GM19467 (cell line): ENCODE results near the gene AEBP1.
"Not testable (repeated sequence)": the region's sequence is repeated elsewhere in the genome, so short reads cannot be mapped to it uniquely, and the experiment has no call there.

Experiments used
- ATAC-seq: cut with Tn5 transposase; IDR thresholded peaks from one replicate; pipeline ENCODE4 v1.9.1; 2021; ENCODE audit warnings: mild to moderate bottlenecking, moderate library complexity; ENCODE audit not compliant: unreplicated experiment

The AEBP1 gene

DNA sequence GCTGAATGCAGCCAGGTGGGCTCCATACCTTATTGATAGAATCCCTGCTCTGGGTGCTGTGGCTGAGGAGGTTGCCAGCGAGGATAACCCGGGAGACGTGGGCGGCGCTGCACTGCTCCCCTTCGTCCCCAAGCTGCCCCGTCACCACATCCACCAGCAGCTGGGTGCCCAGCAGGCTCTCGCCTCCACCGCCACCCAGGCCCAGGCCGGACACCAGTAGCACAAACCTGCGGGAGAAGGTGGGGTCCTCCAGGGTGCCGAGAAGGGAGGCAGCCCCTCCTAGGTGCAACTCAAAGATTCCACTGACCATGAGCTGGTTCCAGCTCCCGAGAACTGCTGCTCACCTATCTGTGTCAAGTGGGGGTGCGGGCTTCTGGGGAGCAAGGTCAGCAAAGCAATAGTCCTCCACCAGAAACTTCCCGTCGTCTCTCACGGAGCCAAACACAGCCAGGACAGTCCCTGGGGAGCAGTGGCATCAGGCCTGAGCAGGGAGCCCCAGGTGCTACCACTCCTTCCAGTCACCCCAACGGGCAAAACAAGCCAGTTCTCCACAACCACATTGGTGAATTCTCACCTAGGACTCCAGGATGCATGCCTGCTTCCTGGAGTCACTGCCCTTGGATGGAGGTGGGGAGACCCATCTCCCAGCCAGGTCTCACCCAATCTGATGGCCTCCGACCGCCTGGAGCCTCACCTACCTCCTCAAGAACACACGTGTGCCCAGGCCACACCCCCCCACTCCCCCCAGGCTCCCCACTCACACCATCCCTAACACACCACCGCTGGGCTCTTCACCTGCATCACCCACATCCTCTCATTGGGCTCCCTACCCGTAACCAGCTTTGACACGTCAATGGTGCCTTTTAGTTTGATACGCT, 12.9 kb downstream of the AEBP1 start:
- no peak for ATAC-seq

DNA sequence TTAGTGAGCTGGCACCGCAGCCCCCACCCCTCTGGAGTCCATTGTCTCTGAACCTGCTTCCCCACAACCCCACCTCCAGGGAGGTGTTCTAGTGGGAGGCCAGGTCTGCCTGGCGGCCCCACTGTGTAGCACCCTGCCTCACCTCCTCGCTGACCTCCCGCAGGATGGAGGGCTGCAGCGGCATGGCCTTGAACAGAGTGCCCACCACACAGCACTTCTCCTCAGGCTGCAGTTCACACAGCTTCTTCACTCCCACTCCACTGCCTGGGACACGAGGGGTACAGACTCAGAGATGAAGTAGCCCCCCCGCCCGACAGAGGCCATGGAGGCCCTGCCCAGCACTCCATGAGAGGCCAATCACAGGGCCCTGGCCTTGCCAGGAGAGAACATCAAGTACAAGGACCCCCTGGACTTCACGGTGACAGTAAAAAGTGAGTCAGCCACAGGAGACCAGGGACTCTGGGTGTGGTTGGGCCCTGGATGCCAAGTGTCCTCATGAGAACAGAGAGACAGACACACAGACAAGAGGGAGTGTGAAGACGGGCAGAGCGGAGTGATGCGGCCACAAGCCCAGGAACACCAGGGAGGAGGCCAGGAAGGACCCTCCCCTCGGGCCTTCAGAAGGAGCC, 13.8 kb downstream of the AEBP1 start:
- no peak for ATAC-seq

DNA sequence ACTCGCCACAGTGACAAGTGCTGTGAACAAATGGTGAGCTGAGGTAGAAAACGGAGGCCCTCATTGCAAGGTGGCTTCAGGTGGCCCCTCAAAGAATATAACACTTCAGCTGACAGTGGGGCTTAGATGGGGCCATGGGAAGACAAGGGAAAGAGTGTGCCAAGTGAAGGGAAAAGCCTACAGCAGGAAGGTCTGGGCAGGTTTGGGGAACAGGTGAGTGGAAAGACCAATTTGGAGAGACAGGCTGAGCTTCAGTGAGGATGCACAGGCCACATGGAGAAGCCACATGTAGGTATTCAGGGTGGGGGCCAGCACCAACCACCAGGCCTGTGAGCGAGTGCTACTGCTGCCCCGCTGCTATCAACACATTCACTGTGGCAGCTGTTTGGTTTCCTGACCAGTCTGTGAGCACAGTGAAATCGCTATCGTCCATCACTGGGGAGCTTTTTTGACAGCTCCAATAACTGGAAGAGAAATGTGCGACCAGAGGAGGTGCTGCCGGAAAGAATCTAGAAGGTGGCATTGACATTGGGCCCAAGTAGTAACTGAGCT, 15.8 kb downstream of the AEBP1 start:
- no peak for ATAC-seq

GRCh38 chr7:44120395-44120794, 16.2 kb downstream of the AEBP1 start:
- no peak for ATAC-seq

- ATAC-seq = no peak
Observed at GRCh38 chr7:44121761-44122420, 17.7 kb downstream of the AEBP1 start.

DNA sequence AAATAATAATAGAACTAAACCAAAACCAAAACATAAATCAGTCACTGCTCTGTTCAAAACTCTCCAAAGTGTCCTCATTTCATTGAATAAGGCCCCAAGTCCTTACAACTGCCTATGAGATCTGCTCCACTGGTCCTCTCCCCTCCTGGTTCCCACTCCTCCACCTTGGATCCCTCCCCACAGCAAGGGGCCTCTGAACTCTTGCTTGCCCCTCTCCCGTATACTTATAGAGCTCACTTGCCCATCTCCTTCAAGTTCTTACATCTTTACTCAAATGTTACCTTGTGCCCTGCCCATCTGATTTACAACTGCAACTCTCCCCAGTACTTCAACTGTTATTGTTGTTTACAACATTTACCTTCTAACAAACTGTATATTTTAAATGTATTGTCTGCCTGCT, 18.4 kb downstream of the AEBP1 start:
- ATAC-seq = no peak

DNA sequence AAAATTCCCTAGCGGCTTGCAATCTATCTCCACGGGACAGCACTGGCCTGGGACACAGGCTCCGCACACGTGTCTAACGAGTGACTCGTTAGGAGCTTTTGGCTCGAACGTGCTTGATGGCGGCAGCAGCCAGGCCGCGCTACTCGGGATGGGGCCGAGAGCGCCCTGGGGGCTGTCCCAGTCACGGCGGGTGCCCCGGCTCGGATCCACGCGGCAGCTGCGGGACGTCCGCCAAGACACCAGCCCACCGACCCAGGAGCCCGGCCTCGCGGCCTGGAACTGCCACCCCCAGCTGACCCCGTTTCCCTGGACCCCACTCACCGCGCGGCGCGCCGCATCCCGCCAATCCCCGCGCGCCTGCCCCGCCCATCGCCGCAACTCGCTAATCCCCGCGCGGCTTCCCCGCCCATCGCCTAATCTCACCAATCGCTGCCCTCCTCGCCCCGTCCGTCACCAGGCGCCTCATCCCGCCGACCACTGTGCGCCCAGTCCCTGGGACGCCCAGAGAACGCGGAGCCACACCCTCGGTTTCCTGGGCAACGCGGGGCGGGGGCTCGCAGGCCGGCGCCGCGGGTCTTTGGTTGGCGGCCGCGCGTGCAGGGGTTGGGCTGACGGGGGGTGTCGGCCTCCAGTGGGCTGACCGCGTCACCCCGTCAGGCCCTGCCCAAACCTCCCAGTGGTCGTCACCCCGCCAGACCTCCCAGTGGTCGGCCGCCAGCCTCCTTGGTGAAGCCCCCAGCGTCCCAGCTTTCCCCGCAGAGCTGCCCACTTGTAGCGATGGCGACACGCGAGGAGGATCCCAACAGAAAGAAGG, 19.3 kb downstream of the AEBP1 start, which contains the start of gene POLD2:
Gene POLD2, minus strand, starts transcription at position 359 of the 814 bp plus-strand sequence. CDS start 1,495 bp downstream, outside the sequence.
- peak; percentile 96 for ATAC-seq

- no peak for ATAC-seq
Observed at GRCh38 chr7:44124822-44125202, 20.7 kb downstream of the AEBP1 start.

DNA sequence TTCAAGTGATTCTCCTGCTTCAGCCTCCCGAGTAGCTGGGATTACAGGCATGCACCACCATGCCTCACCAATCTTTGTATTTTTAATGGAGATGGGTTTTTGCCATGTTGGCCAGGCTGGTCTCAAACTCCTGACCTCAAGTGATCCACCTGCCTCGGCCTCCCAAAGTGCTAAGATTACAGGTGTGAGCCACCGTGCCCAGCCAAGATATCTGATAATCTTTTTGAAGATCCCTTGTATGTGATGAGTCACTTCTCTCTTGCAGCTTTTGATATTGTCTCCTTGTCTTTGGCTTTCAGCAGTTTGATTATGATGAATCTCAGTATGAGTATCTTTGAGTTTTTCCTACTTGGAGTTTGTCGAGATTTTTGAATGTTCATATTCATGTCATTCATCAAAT, 22.4 kb downstream of the AEBP1 start:
- ATAC-seq = not testable (repeated sequence)

- no peak for ATAC-seq
Observed at GRCh38 chr7:44127161-44127560, 23.0 kb downstream of the AEBP1 start.

GRCh38 chr7:44128721-44129582, 24.8 kb downstream of the AEBP1 start:
- ATAC-seq = no peak

- no peak for ATAC-seq
Observed at GRCh38 chr7:44131173-44132029, 27.3 kb downstream of the AEBP1 start.

DNA sequence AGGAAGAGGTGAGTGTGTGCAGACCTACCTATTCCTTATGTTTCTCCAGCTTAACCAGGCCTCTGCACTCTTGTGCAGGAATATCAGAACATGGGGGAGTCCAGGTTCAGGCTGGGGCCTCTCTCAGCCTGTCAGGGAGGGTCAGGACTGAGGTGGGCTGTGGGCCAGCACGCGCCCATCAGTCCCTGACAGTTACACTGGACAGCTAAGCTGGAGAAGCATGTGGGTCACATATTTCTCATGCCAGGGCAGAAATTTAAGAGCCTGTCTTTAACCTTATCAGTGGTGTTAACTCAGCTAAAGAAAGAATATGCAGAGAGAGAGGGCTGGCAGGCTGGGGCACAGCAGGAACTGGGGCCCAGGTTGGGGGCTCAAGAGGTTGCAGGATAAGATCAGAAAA, 27.9 kb downstream of the AEBP1 start:
- no peak for ATAC-seq

- no peak for ATAC-seq
Observed at GRCh38 chr7:44133295-44133694, 29.1 kb downstream of the AEBP1 start.

DNA sequence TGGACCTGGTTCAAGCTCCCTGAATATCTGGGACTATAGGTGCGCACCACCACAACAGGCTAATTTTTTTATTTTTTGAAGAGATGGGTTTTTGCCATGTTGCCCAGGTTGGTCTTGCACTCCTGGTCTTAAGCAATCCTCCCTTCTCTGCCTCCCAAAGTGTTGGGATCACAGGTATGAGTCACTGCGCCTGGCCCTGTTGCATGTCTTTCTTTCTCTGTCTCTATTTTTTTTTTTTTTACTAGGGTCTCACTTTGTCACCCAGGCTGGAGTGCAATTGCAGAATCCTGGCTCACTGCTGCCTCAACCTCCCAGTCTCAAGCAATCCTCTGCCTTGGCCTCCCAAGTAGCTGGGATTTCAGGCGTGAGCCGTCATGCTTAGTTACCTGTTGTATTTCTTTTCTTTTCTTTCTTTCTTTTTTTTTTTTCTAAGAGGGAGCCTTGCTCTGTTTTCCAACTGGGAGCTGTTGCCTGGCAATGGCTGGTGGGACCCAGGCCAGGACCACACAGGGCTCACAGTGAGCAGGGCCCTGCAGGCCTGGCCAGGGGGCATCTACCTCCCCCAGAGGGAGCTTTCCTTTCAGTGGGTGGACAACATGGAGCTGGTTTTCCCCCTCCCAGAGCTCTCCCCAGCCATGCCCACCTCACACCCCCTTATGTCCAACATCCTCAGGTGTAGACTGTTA, 30.9 kb downstream of the AEBP1 start:
- ATAC-seq = no peak

DNA sequence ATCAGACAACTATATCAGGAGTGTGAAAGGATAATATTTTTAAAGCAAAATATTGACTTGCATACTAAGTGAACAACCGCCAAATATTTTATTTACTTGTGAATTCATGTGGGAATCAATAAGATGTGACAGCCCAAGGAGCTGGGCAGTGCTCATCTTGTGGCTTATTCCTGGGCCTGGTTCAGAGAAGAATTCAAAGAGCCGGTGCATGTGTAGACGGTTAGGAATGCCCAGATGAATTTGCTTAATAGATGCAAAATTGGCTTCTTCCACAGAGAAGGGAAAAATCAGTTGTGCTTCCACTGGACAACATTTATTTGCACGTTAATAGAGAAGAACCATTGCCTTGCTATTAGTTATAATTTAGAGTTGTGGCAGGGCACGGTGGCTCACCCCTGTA, 32.6 kb downstream of the AEBP1 start:
- no peak for ATAC-seq

- ATAC-seq = no peak
Observed at GRCh38 chr7:44138698-44139097, 34.6 kb downstream of the AEBP1 start.

- ATAC-seq = no peak
Observed at GRCh38 chr7:44139311-44140010, 35.3 kb downstream of the AEBP1 start.
